ENCODE data around the gene ATP2B2.

- no peak for TF ChIP-seq CTCF (IDR thresholded peaks at IDR 0.05)
- TF ChIP-seq EZH2phosphoT487 (IDR thresholded peaks at IDR 0.05) = no peak
- TF ChIP-seq EZH2 (IDR thresholded peaks at IDR 0.05) = no peak
Measured at GRCh38 chr3:10472877-10473440, 32.4 kb downstream of the ATP2B2 start.
